Measurements from ENCODE around the gene PDXK.

The PDXK gene

DNA sequence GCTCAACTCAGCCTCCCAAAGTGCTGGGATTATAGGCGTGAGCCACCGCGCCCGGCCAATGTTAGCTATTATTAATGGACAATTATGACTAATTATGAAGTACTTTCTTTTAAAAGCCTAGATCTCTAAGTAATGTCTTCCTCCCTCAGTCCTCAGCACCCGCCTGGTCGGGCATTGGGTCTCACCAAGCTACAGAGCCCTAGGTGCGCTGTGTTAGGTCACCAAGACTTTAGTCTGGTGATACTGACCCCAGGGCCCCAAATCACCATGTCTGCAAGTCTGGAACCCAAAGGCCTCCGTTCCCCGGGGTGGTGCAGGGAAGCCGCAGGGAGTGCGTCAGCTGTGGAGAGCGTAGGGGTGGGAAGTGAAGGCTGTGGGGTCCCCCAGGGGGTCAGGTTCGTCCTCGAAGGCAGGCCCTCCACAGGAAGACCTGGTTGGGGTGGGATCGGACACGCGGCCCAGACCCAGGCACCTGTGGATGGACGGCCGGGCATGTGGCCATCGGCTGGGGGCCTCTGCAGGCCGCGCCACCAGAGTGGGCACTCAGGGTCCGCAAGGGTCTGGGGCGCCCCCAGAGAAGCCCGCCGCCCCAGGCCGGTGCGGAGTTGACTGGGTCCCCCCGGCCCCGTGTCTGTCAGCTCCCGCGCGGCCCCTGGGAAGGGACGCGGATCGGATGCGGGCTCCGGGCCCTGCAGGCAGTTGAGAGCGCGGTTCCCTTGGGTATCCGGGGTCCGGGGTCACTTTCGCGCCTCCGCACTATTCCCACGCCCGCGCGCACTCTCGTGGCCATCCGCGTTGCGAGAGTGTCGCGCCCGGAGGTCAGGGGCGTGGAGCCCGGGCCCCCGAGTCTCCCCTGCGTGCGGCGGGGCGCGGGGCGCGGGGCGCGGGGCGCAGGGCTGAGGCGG is 710 bp upstream of the PDXK start:
- peak overlapping the region; percentile 49 to 97 for H3K4me3 ChIP-seq (replicated peaks in 1 of 2; ENCODE audit: low read depth in 2 of 2, low read length in 2 of 2)
- TF ChIP-seq, protein P1, sequence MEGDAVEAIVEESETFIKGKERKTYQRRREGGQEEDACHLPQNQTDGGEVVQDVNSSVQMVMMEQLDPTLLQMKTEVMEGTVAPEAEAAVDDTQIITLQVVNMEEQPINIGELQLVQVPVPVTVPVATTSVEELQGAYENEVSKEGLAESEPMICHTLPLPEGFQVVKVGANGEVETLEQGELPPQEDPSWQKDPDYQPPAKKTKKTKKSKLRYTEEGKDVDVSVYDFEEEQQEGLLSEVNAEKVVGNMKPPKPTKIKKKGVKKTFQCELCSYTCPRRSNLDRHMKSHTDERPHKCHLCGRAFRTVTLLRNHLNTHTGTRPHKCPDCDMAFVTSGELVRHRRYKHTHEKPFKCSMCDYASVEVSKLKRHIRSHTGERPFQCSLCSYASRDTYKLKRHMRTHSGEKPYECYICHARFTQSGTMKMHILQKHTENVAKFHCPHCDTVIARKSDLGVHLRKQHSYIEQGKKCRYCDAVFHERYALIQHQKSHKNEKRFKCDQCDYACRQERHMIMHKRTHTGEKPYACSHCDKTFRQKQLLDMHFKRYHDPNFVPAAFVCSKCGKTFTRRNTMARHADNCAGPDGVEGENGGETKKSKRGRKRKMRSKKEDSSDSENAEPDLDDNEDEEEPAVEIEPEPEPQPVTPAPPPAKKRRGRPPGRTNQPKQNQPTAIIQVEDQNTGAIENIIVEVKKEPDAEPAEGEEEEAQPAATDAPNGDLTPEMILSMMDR (IDR thresholded peaks at IDR 0.05; ENCODE audit: low read depth, low read length), result no peak

DNA sequence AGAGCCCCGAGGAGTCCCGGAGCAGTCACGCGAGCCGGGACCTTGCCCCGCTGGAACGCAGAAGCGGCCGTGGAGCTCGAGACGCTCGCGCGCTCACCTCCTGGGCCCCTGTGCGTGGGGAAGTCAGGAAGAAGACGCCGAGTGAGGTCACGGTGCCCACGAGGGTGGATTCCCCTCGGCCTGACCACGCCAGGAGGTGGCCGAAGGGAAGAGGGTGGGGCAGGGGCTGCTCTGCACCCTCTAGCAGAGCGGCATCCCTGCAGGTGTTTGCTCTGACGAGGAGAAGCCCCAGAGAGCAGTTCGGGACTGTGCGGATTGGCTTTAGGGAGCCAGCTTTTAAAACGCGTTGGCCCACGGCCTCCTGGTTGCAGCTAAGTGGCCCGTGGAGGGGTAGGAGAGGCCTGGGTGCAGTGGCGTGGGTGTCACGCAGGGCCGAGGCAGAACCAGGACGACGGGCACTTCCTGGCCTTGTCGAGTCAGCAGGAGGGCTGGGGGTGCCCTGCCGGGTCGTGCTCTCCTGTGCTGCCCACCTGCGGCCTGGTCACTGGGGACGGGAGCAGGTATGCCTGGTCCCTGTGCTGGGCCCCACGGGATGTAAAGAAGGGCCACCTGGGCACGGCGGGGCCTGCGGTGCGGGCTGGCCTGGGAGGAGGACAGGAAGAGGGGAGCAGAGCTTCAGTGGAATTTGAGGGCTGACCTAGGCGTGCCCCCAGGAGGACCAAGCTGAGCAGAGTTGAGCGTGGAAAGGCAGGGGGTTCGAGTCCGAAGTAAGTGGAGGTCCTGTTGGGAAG is 1.0 kb downstream of the PDXK start:
- H3K4me3 ChIP-seq (replicated peaks in 1 of 2; ENCODE audit: low read depth in 2 of 2, low read length in 2 of 2), result peak overlapping the region; percentile 92 to 97
- no peak for DNase-seq (ENCODE audit: low read depth in 2 of 2)
- TF ChIP-seq, protein P1 (IDR thresholded peaks at IDR 0.05; ENCODE audit: low read depth, low read length), result no peak

More for the DNA sequence above, 710 bp upstream of the PDXK start:
- no peak for DNase-seq (ENCODE audit: low read depth in 2 of 2)

GRCh38 chr21:43720539-43721166 is 1.7 kb downstream of the PDXK start:
- TF ChIP-seq, protein P1 (IDR thresholded peaks at IDR 0.05; ENCODE audit: low read depth, low read length), result no peak
- DNase-seq (ENCODE audit: low read depth in 2 of 2), result no peak
- H3K4me3 ChIP-seq (replicated peaks in 1 of 2; ENCODE audit: low read depth in 2 of 2, low read length in 2 of 2), result peak overlapping the region; percentile 92 to 97

DNA sequence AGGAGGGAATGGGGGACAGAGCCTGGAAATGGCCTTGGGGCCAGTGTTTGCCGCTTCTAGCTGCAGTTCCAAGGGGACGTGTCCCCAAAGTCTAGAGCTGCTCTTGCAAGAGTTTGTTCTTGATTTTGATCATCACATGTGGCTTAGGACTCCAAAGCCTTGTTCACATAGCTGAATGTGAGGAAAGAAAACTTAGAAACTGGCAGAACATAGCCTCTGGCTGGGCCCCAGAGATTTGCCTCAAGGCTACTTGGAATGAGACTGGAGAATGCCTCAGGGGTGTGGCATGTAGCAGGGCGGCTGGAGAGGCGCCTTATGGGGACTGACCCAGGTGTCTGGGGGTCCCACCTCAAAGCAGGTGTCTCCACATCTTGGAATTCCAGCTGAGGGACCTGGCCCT is 2.3 kb downstream of the PDXK start:
- no peak for DNase-seq (ENCODE audit: low read depth in 2 of 2)
- TF ChIP-seq, protein P1 (IDR thresholded peaks at IDR 0.05; ENCODE audit: low read depth, low read length), result no peak
- peak overlapping the region; percentile 6 to 97 for H3K4me3 ChIP-seq (replicated peaks in 1 of 2; ENCODE audit: low read depth in 2 of 2, low read length in 2 of 2)

DNA sequence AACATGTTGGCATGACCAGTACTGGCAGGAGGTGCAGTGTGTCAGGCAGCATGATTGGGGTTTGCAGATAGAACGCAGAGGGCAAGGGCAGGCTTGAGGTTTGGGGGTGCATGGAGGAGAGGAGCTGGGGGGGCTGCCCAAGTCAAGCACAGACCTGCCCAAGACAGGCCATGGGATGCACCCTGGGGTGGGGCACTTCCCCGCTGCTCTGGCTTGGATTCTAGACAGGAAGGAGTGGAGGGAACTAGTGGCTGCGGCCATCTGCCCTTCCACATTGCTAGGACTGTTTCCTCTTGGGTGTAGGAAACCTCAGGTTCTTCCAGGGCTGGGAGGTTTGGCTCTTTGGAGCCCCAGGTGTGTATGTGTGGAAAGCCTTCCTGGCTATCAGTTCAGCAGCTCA is 3.0 kb downstream of the PDXK start:
- TF ChIP-seq, protein P1 (IDR thresholded peaks at IDR 0.05; ENCODE audit: low read depth, low read length), result no peak
- no peak for DNase-seq (ENCODE audit: low read depth in 2 of 2)
- no peak overlapping the region for H3K4me3 ChIP-seq (replicated peaks in 1 of 2; ENCODE audit: low read depth in 2 of 2, low read length in 2 of 2)

DNA sequence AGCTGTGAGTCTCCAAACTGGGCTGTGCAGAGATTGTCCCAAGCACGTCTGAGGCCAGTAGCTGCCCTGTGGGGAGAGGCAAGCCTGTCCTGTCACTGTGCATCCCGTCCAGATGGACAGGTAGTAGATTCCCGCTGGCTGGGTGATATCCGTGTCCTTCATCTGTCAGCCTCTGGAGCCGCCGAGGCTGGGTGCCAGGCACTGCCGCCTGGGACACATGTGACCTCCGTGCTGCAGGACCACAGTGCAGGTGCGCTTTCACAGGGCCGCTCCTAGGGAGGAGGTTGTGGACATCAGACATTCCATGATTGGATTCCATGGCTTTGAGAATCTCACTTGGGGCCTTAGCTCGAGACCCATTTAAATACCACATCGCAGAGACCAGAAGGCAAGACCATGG is 4.7 kb downstream of the PDXK start:
- no peak for DNase-seq (ENCODE audit: low read depth in 2 of 2)
- TF ChIP-seq, protein P1 (IDR thresholded peaks at IDR 0.05; ENCODE audit: low read depth, low read length), result no peak
- H3K4me3 ChIP-seq (replicated peaks in 1 of 2; ENCODE audit: low read depth in 2 of 2, low read length in 2 of 2), result no peak overlapping the region

Data from cardiac fibroblast (primary cell).